ENCODE measurements around the gene PLCG2.

PLCG2 gene

GRCh38 chr16:81823111-81823510, 44.0 kb downstream of the PLCG2 start:
- TF ChIP-seq REST (IDR thresholded peaks at IDR 0.05; ENCODE audit: insufficient read depth in 1 of 2, low read depth in 2 of 2, low read length in 2 of 2) (no peak), FOXP2 (optimal IDR thresholded peaks at IDR 0.05; ENCODE audit: borderline replicate concordance, extremely low read depth, extremely low read length, insufficient read depth) (no peak), POLR2AphosphoS5 (IDR thresholded peaks at IDR 0.05; ENCODE audit: low read depth, low read length) (no peak), TAF1 (IDR thresholded peaks at IDR 0.05; ENCODE audit: borderline replicate concordance, insufficient read depth, low read length) (no peak), SIN3A (IDR thresholded peaks at IDR 0.05; ENCODE audit: borderline replicate concordance, insufficient read depth, low read length) (no peak)

GRCh38 chr16:81823734-81824133, 44.6 kb downstream of the PLCG2 start:
- TF ChIP-seq TAF1 (IDR thresholded peaks at IDR 0.05; ENCODE audit: borderline replicate concordance, insufficient read depth, low read length) (no peak), POLR2AphosphoS5 (IDR thresholded peaks at IDR 0.05; ENCODE audit: low read depth, low read length) (no peak), REST (IDR thresholded peaks at IDR 0.05; ENCODE audit: insufficient read depth in 1 of 2, low read depth in 2 of 2, low read length in 2 of 2) (no peak), SIN3A (IDR thresholded peaks at IDR 0.05; ENCODE audit: borderline replicate concordance, insufficient read depth, low read length) (no peak), FOXP2 (optimal IDR thresholded peaks at IDR 0.05; ENCODE audit: borderline replicate concordance, extremely low read depth, extremely low read length, insufficient read depth) (no peak)

GRCh38 chr16:81826523-81826922, 47.4 kb downstream of the PLCG2 start:
- TF ChIP-seq FOXP2 (optimal IDR thresholded peaks at IDR 0.05; ENCODE audit: borderline replicate concordance, extremely low read depth, extremely low read length, insufficient read depth) (no peak), REST (IDR thresholded peaks at IDR 0.05; ENCODE audit: insufficient read depth in 1 of 2, low read depth in 2 of 2, low read length in 2 of 2) (no peak), TAF1 (IDR thresholded peaks at IDR 0.05; ENCODE audit: borderline replicate concordance, insufficient read depth, low read length) (no peak), SIN3A (IDR thresholded peaks at IDR 0.05; ENCODE audit: borderline replicate concordance, insufficient read depth, low read length) (no peak), POLR2AphosphoS5 (IDR thresholded peaks at IDR 0.05; ENCODE audit: low read depth, low read length) (no peak)

- TF ChIP-seq SIN3A (IDR thresholded peaks at IDR 0.05; ENCODE audit: borderline replicate concordance, insufficient read depth, low read length) (no peak), FOXP2 (optimal IDR thresholded peaks at IDR 0.05; ENCODE audit: borderline replicate concordance, extremely low read depth, extremely low read length, insufficient read depth) (no peak), TAF1 (IDR thresholded peaks at IDR 0.05; ENCODE audit: borderline replicate concordance, insufficient read depth, low read length) (no peak), REST (IDR thresholded peaks at IDR 0.05; ENCODE audit: insufficient read depth in 1 of 2, low read depth in 2 of 2, low read length in 2 of 2) (no peak), POLR2AphosphoS5 (IDR thresholded peaks at IDR 0.05; ENCODE audit: low read depth, low read length) (no peak)
Observed at GRCh38 chr16:81830845-81831540, 51.9 kb downstream of the PLCG2 start.

All from PFSK-1 (cell line).